Measurements from ENCODE around the gene TENT5A. TPM values are rescaled to one million over a fixed set of nuclear protein-coding genes. Genes with fewer than 3 reads are reported as not detected.

TENT5A gene
- total RNA-seq, 4 donors from 2014 or later, result 19.1 to 36.4 (median 26.9) TPM

- no peaks in the 10 kb centered on the region for H3K36me3 ChIP-seq
- H3K27ac ChIP-seq, result no peak overlapping the region
- no peak for DNase-seq (ENCODE audit: low spot score in 2 of 2)
- TF ChIP-seq, protein P1, sequence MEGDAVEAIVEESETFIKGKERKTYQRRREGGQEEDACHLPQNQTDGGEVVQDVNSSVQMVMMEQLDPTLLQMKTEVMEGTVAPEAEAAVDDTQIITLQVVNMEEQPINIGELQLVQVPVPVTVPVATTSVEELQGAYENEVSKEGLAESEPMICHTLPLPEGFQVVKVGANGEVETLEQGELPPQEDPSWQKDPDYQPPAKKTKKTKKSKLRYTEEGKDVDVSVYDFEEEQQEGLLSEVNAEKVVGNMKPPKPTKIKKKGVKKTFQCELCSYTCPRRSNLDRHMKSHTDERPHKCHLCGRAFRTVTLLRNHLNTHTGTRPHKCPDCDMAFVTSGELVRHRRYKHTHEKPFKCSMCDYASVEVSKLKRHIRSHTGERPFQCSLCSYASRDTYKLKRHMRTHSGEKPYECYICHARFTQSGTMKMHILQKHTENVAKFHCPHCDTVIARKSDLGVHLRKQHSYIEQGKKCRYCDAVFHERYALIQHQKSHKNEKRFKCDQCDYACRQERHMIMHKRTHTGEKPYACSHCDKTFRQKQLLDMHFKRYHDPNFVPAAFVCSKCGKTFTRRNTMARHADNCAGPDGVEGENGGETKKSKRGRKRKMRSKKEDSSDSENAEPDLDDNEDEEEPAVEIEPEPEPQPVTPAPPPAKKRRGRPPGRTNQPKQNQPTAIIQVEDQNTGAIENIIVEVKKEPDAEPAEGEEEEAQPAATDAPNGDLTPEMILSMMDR (IDR thresholded peaks at IDR 0.05), result no peak
- TF ChIP-seq POLR2A (IDR thresholded peaks at IDR 0.05), result no peak
- TF ChIP-seq EP300 (IDR thresholded peaks at IDR 0.05), result no peak
- TF ChIP-seq POLR2AphosphoS5 (IDR thresholded peaks at IDR 0.05), result no peak
- 88% methylated on average over 1 of the region's 1 CpG for WGBS
- H3K4me1 ChIP-seq, result peaks cover 3% of the 10 kb centered on the region
- no peak overlapping the region for H3K4me3 ChIP-seq
- no peaks in the 10 kb centered on the region for H3K27me3 ChIP-seq
- no peaks in the 10 kb centered on the region for H3K9me3 ChIP-seq
Observed at GRCh38 chr6:81735756-81736380, 16.6 kb downstream of the TENT5A start.

DNA sequence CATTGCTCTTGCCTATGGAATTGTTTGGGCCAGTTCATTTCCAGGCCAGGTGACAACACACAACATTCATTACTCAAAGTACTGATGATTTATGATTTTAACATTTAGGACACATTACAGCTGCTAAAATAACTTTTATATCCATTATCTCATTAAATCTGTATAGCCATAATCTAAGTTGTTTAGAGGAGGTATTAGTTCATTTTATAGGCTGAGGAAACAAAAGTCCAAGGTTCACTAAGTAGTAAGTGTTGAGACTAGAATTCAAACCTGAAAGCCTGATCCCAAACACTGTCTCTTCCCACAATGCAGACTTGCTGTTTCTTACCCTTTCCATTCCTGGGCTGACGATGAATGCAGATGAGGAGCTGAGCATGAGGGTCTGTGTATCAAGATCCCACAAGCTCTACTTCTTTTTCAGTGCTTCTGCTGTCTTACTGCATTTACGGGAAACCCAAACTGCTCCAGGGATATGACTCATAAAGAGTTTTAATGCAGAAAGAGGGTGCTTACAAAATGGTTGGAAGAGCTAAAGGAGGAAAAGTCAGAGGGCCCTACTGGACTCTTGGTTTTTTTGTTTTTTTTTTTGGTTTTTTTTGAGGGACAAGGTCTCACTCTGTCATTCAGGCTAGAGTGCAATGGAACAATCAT lies 17.9 kb downstream of the TENT5A start:
- Histone ChIP-seq H3K27ac (no peak overlapping the region), H3K4me1 (peaks cover 3% of the 10 kb centered on the region), H3K27me3 (no peaks in the 10 kb centered on the region), H3K36me3 (no peaks in the 10 kb centered on the region), H3K4me3 (no peak overlapping the region), H3K9me3 (no peaks in the 10 kb centered on the region)
- DNase-seq (ENCODE audit: low spot score in 2 of 2), result no peak
- TF ChIP-seq, protein P1 (IDR thresholded peaks at IDR 0.05), result no peak
- no peak for TF ChIP-seq POLR2AphosphoS5 (IDR thresholded peaks at IDR 0.05)
- WGBS, result 93% methylated on average over 2 of the region's 2 CpGs

DNA sequence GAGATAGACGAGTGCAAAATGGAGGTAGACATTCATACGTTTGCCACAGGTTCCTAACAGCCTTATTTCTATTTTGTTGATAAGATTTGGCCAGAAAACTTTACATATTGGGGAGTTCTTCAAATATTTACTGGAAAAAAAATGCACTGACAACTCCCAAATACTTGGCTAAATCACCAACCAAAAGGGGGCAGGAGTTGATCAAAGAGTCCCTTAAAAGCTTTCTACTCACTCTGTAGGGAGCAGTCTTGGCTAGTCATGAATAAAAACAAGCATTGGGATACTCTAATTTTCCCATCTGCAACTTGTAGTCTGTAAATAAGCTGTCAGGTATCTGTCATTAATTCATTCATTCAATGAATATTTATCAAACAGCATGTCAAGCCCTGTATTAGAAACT lies 18.4 kb downstream of the TENT5A start:
- DNase-seq (ENCODE audit: low spot score in 2 of 2), result no peak
- H3K36me3 ChIP-seq, result no peaks in the 10 kb centered on the region
- no peak overlapping the region for H3K27ac ChIP-seq
- no peaks in the 10 kb centered on the region for H3K9me3 ChIP-seq
- TF ChIP-seq POLR2AphosphoS5 (IDR thresholded peaks at IDR 0.05) (no peak), EP300 (IDR thresholded peaks at IDR 0.05) (no peak), POLR2A (IDR thresholded peaks at IDR 0.05) (no peak)
- TF ChIP-seq, protein P1 (IDR thresholded peaks at IDR 0.05), result no peak
- H3K4me3 ChIP-seq, result no peak overlapping the region
- no peaks in the 10 kb centered on the region for H3K27me3 ChIP-seq
- H3K4me1 ChIP-seq, result peaks cover 3% of the 10 kb centered on the region
- 93% methylated on average over 2 of the region's 2 CpGs for WGBS

DNA sequence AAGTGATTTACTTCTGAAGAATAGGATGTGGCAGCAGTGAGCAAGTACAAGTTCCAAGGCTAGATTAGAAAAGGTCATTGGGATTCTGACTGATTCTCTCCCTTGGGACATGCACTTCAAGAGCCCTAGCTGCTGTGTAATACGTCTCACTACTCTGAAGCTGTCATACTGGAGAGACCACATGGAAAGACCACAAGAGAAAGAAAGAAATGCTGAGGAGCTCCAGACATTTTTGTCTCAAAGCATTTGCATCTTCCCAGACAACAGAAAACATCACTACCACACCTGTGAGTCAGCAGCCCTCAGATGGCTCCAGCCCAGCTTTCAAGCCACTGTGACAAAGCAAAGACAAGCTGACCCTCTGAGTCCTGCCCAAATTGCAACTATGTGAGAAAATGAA lies 20.7 kb downstream of the TENT5A start:
- H3K4me1 ChIP-seq, result peaks cover 3% of the 10 kb centered on the region
- TF ChIP-seq, protein P1 (IDR thresholded peaks at IDR 0.05), result no peak
- TF ChIP-seq EP300 (IDR thresholded peaks at IDR 0.05) (no peak), POLR2AphosphoS5 (IDR thresholded peaks at IDR 0.05) (no peak), POLR2A (IDR thresholded peaks at IDR 0.05) (no peak)
- H3K4me3 ChIP-seq, result no peak overlapping the region
- H3K9me3 ChIP-seq, result no peaks in the 10 kb centered on the region
- no peak for DNase-seq (ENCODE audit: low spot score in 2 of 2)
- 64% methylated on average over 1 of the region's 1 CpG for WGBS
- no peaks in the 10 kb centered on the region for H3K36me3 ChIP-seq
- H3K27ac ChIP-seq, result no peak overlapping the region
- H3K27me3 ChIP-seq, result no peaks in the 10 kb centered on the region

DNA sequence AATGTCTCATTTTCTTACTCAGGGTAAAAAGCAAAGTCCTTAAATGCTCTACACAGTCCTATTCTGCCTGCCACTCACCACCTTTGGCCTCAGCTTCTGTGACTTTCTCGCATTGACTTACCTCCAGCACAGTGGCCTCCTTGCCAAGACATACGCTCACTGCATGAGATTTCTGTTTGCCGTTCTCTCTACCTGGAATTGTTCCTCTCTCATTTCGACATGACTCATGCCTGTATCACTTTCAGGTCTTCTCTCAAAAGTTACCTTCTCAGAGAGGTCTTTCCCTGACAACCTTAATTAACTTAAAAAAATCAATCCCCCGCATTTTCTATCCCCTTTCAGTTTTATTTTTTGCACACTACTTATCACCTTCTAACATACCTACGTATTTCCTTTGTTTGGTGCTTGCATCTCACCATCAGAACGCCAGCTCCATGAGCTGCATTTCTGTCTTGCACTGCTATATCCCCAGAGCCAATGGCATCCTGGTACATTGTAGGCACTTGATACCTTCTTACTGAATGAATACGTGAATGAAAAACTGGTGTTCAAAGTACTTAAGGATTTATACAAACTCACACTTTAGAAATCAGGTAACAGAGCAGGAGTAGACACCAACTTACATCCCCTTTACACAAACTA lies 24.5 kb downstream of the TENT5A start:
- Histone ChIP-seq H3K27me3 (no peaks in the 10 kb centered on the region), H3K4me3 (no peak overlapping the region), H3K27ac (no peak overlapping the region), H3K4me1 (peaks cover 3% of the 10 kb centered on the region), H3K9me3 (no peaks in the 10 kb centered on the region), H3K36me3 (no peaks in the 10 kb centered on the region)
- DNase-seq (ENCODE audit: low spot score in 2 of 2), result no peak
- TF ChIP-seq EP300 (IDR thresholded peaks at IDR 0.05), result no peak
- no peak for TF ChIP-seq POLR2A (IDR thresholded peaks at IDR 0.05)
- TF ChIP-seq, protein P1 (IDR thresholded peaks at IDR 0.05), result no peak
- TF ChIP-seq POLR2AphosphoS5 (IDR thresholded peaks at IDR 0.05), result no peak
- WGBS, result 72% methylated on average over 8 of the region's 8 CpGs

All from suprapubic skin (tissue), 4 donors.